Mammary epithelial cell (primary cell): Measurements from ENCODE around the gene C17orf67.

Experiments
- CTCF ChIP-seq, 2 donors: IDR thresholded peaks in 1 of 2; conservative IDR thresholded peaks in 1 of 2; 2 replicates each; pipeline ENCODE4 v1.5.1; 2011 to 2012; ENCODE audit warnings: inconsistent platforms in 2 of 2, low read length in 2 of 2, mild to moderate bottlenecking in 2 of 2, control low read depth in 1 of 2, low read depth in 1 of 2; ENCODE audit not compliant: insufficient read depth in 1 of 2; ENCODE audit errors: extremely low read depth in 1 of 2
- EZH2 ChIP-seq: IDR thresholded peaks from 2 replicates; pipeline ENCODE4 v1.6.1; 2012; ENCODE audit warnings: low read length, inconsistent platforms, borderline replicate concordance

- TF ChIP-seq CTCF (conservative IDR thresholded peaks at IDR 0.05 in 1 of 2, IDR thresholded peaks at IDR 0.05 in 1 of 2; ENCODE audit: extremely low read depth in 1 of 2, insufficient read depth in 1 of 2, low read depth in 1 of 2, low read length in 2 of 2) (no peak), EZH2 (no peak)
Observed at GRCh38 chr17:56880133-56880532, 46.4 kb upstream of the C17orf67 start.
